Activated B cell treated with CpG ODN at 0.5 μM for 24 hours (primary cell): ENCODE data around the gene TTLL13. TPM values are rescaled to one million over a fixed set of nuclear protein-coding genes. Genes with fewer than 3 reads are reported as not detected.

Experiments
- ATAC-seq: fragments of 200-7000 bp; cut with Tn5 transposase; one replicate; pipeline ENCODE4 v1.10.0; 2021; ENCODE audit warnings: low read depth, mild to moderate bottlenecking, moderate library complexity
- CTCF ChIA-PET: fragments of 350-600 bp; sonication (Branson Sonifier 250); formaldehyde crosslinking; loops from one replicate; lab custom pipeline; 2021; ENCODE audit warnings: antibody characterized with exemption; lab: Charles Lee
- POLR2A ChIA-PET: fragments of 350-600 bp; sonication (Branson Sonifier 250); formaldehyde crosslinking; loops from one replicate; lab custom pipeline; 2021; ENCODE audit warnings: antibody characterized with exemption; lab: Charles Lee
- DNase-seq: peaks from one replicate; pipeline ENCODE4 v3.0.0; 2022
- H3K27ac Mint-ChIP-seq: one replicate; pipeline ENCODE4 v1.8.0; 2020; ENCODE audit warnings: mixed read lengths
- H3K27me3 Mint-ChIP-seq: one replicate; pipeline ENCODE4 v1.8.0; 2021; ENCODE audit warnings: mixed read lengths
- H3K36me3 Mint-ChIP-seq: one replicate; pipeline ENCODE4 v1.8.0; 2021; ENCODE audit warnings: low read depth, mixed read lengths
- H3K4me1 Mint-ChIP-seq: one replicate; pipeline ENCODE4 v1.8.0; 2021; ENCODE audit warnings: mixed read lengths
- H3K4me3 Mint-ChIP-seq: one replicate; pipeline ENCODE4 v1.8.0; 2020; ENCODE audit warnings: mild to moderate bottlenecking, mixed read lengths
- H3K9me3 Mint-ChIP-seq: one replicate; pipeline ENCODE4 v1.8.0; 2020; ENCODE audit warnings: mixed read lengths
- intact Hi-C: fragments of 100-400 bp; cut with micrococcal nuclease; formaldehyde crosslinking; loops from one replicate; pipeline ENCODE4 v1.15.1; 2024
- total RNA-seq: library from RNA; stranded (reverse); gene quantifications from 2 replicates; pipeline ENCODE4 v1.2.3, GENCODE V29; 2022
- TF ChIP-seq, protein P1 (sequence below): fragments of 200-600 bp; IDR thresholded peaks from one replicate; pipeline ENCODE4 v1.8.0; 2022; ENCODE audit warnings: antibody characterized with exemption, mild to moderate bottlenecking

TTLL13 gene
- total RNA-seq, 1 donor from 2014 or later: 0.49 TPM

DNA sequence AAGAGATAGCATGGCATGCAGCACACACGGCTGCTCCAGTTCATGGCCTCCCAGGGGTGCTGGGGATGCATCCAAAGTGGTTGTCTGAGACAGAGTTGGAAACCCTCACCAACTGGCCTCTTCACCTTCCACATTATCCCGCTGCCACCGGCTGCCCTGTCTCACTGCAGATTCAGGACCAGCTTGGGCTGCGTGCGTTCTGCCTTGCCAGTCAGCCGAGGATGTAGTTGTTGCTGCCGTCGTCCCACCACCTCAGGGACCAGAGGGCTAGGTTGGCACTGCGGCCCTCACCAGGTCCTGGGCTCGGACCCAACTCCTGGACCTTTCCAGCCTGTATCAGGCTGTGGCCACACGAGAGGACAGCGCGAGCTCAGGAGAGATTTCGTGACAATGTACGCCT lies 20.4 kb upstream of the TTLL13 start:
- H3K4me1 Mint-ChIP-seq: peaks cover 40% of the 10 kb centered on the region
- intact Hi-C loops: no loop called here
- CTCF ChIA-PET: interaction anchor here (0.5 kb wide), 1 partner anchor 665 kb away, joined by 4 read pairs; no protein-coding TSS in a partner anchor
- no peak overlapping the region for H3K4me3 Mint-ChIP-seq
- H3K27ac Mint-ChIP-seq: peak overlapping the region; percentile 53
- DNase-seq: no peak
- TF ChIP-seq, protein P1, sequence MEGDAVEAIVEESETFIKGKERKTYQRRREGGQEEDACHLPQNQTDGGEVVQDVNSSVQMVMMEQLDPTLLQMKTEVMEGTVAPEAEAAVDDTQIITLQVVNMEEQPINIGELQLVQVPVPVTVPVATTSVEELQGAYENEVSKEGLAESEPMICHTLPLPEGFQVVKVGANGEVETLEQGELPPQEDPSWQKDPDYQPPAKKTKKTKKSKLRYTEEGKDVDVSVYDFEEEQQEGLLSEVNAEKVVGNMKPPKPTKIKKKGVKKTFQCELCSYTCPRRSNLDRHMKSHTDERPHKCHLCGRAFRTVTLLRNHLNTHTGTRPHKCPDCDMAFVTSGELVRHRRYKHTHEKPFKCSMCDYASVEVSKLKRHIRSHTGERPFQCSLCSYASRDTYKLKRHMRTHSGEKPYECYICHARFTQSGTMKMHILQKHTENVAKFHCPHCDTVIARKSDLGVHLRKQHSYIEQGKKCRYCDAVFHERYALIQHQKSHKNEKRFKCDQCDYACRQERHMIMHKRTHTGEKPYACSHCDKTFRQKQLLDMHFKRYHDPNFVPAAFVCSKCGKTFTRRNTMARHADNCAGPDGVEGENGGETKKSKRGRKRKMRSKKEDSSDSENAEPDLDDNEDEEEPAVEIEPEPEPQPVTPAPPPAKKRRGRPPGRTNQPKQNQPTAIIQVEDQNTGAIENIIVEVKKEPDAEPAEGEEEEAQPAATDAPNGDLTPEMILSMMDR: no peak
- no peak for ATAC-seq
- POLR2A ChIA-PET: no interaction called here
- no peaks in the 10 kb centered on the region for H3K9me3 Mint-ChIP-seq
- peaks cover 69% of the 10 kb centered on the region for H3K36me3 Mint-ChIP-seq
- H3K27me3 Mint-ChIP-seq: no peaks in the 10 kb centered on the region

GRCh38 chr15:90230071-90230494 lies 19.3 kb upstream of the TTLL13 start:
- Mint-ChIP-seq H3K36me3 (peaks cover 59% of the 10 kb centered on the region), H3K27me3 (no peaks in the 10 kb centered on the region), H3K4me3 (peak overlapping the region; percentile 24), H3K27ac (peak overlapping the region; percentile 97), H3K4me1 (peaks cover 49% of the 10 kb centered on the region), H3K9me3 (no peaks in the 10 kb centered on the region)
- ChIA-PET CTCF (interaction anchor here (0.9 to 2.1 kb wide), 2 partner anchors 16 to 36 kb away, joined by 3 to 6 read pairs; partner anchors contain the start of gene NGRN), POLR2A (interaction anchor here (1.7 to 4.9 kb wide), 5 partner anchors 16 to 39 kb away, joined by 6 to 63 read pairs (median 44); partner anchors contain the start of genes NGRN and SEMA4B)
- TF ChIP-seq, protein P1: no peak
- DNase-seq: no peak
- intact Hi-C loops: loop anchor here (5.0 kb wide), 5 partner anchors 128 to 702 kb away; partner anchors contain the start of genes BLM, HDDC3, IDH2 and PEX11A
- no peak for ATAC-seq

DNA sequence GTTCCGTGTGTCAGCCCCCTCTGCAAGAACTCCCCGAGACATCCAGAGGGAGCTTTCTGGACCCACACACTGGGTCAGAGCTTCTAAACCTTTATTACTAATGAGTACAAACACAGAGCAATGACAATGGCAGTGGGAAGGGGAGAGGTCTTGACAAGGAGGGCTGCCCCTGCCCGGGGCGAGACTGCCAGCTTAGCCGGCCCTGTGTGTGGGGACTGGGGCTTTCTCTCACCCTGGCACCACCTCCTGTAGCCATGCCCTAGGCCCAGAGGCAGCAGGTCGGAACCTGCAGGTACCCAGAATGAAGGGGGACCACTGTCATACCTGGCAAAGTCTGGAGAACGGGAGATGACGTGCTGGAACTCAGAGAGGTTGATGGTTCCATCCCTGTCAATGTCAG lies 18.7 kb upstream of the TTLL13 start:
- H3K27ac Mint-ChIP-seq: peak overlapping the region; percentile 97
- ChIA-PET POLR2A (interaction anchor here (1.7 to 4.9 kb wide), 7 partner anchors 17 to 158 kb away, joined by 6 to 63 read pairs (median 43); partner anchors contain the start of genes IQGAP1, NGRN and SEMA4B), CTCF (interaction anchor here (0.9 to 4.2 kb wide), 4 partner anchors 10 to 69 kb away, joined by 3 to 44 read pairs (median 6); partner anchors contain the start of gene NGRN)
- no peaks in the 10 kb centered on the region for H3K9me3 Mint-ChIP-seq
- TF ChIP-seq, protein P1: no peak
- no peak for ATAC-seq
- intact Hi-C loops: loop anchor here (1.0 to 5.0 kb wide), 8 partner anchors 11 to 702 kb away; partner anchors contain the start of genes BLM, HDDC3, IDH2 and PEX11A
- peaks cover 54% of the 10 kb centered on the region for H3K36me3 Mint-ChIP-seq
- H3K4me3 Mint-ChIP-seq: peak overlapping the region; percentile 86
- DNase-seq: no peak
- peaks cover 50% of the 10 kb centered on the region for H3K4me1 Mint-ChIP-seq
- H3K27me3 Mint-ChIP-seq: no peaks in the 10 kb centered on the region

- Mint-ChIP-seq H3K36me3 (peaks cover 54% of the 10 kb centered on the region), H3K27ac (peak overlapping the region; percentile 97), H3K4me1 (peaks cover 50% of the 10 kb centered on the region), H3K27me3 (no peaks in the 10 kb centered on the region), H3K4me3 (peak overlapping the region; percentile 86), H3K9me3 (no peaks in the 10 kb centered on the region)
- ATAC-seq (peak; percentile 46), DNase-seq (peak; percentile 50)
- intact Hi-C loops: loop anchor here (1.0 to 5.0 kb wide), 10 partner anchors 12 to 701 kb away; partner anchors contain the start of genes BLM, HDDC3, IDH2 and PEX11A
- CTCF ChIA-PET: interaction anchor here (0.9 to 4.2 kb wide), 7 partner anchors 10 to 69 kb away, joined by 3 to 44 read pairs (median 7); partner anchors contain the start of gene NGRN
- TF ChIP-seq, protein P1: no peak
- POLR2A ChIA-PET: interaction anchor here (0.6 to 4.9 kb wide), 12 partner anchors 11 to 723 kb away, joined by 4 to 63 read pairs (median 6); partner anchors contain the start of genes IQGAP1, NGRN, RCCD1 and SEMA4B
Observed at GRCh38 chr15:90231028-90232017, 18.0 kb upstream of the TTLL13 start.
